ENCODE data around the gene DBNDD2.

DBNDD2 gene

GRCh38 chr20:45441746-45442145 is 33.7 kb downstream of the DBNDD2 start:
- no peak for DNase-seq (ENCODE audit: low spot score)
- no peak for TF ChIP-seq CTCF (IDR thresholded peaks at IDR 0.05; ENCODE audit: extremely low read depth, missing control alignments)

- no peak for TF ChIP-seq CTCF (IDR thresholded peaks at IDR 0.05; ENCODE audit: extremely low read depth, missing control alignments)
- no peak for DNase-seq (ENCODE audit: low spot score)
These were observed 36.0 kb downstream of the DBNDD2 start for GRCh38 chr20:45444050-45444449.

GRCh38 chr20:45445805-45446562 is 37.9 kb downstream of the DBNDD2 start:
- DNase-seq (ENCODE audit: low spot score) = peak; percentile 52
- TF ChIP-seq CTCF (IDR thresholded peaks at IDR 0.05; ENCODE audit: extremely low read depth, missing control alignments) = peak; percentile 35

GRCh38 chr20:45448270-45448669 is 40.2 kb downstream of the DBNDD2 start:
- TF ChIP-seq CTCF (IDR thresholded peaks at IDR 0.05; ENCODE audit: extremely low read depth, missing control alignments) = no peak
- no peak for DNase-seq (ENCODE audit: low spot score)

- no peak for TF ChIP-seq CTCF (IDR thresholded peaks at IDR 0.05; ENCODE audit: extremely low read depth, missing control alignments)
- no peak for DNase-seq (ENCODE audit: low spot score)
These were observed 41.4 kb downstream of the DBNDD2 start for GRCh38 chr20:45449528-45449927.

GRCh38 chr20:45450097-45450818 is 42.2 kb downstream of the DBNDD2 start:
- peak; percentile 66 for TF ChIP-seq CTCF (IDR thresholded peaks at IDR 0.05; ENCODE audit: extremely low read depth, missing control alignments)
- DNase-seq (ENCODE audit: low spot score) = peak; percentile 45

GRCh38 chr20:45452238-45452637 is 44.1 kb downstream of the DBNDD2 start:
- DNase-seq (ENCODE audit: low spot score) = no peak
- TF ChIP-seq CTCF (IDR thresholded peaks at IDR 0.05; ENCODE audit: extremely low read depth, missing control alignments) = no peak
